Heart left ventricle (tissue), 13 donors: ENCODE measurements around the gene CFAP58.

Source experiments
- CTCF ChIP-seq, 12 donors: fragments of 200-600 bp; sonication (generic) in 4 of 12; IDR thresholded peaks; one replicate each; pipeline versions ENCODE4 v1.5.0 to v1.8.0; 2018 to 2022; ENCODE audit warnings: antibody characterized with exemption in 12 of 12, mild to moderate bottlenecking in 5 of 12
- POLR2A ChIP-seq, 2 donors: fragments of 450-650 bp; IDR thresholded peaks; one replicate each; pipeline ENCODE4 v1.6.1; 2017; ENCODE audit warnings: antibody characterized with exemption in 2 of 2, mild to moderate bottlenecking in 2 of 2, moderate library complexity in 2 of 2
- donor health status: ischemic (EF 13 %, LVEDD 7.1; RV severe dilation, severe dysfunction).
- donor health status: DM: no; HTN: yes; CAD: no.
- donor health status: DM: no; HTN: no; CAD: no.
- donor health status: ischemic (EF 25% LVEDD 6.9; RV normal size, moderate dysfunction).
- donor health status: ischemic (EF 25% LVEDD 5.7; RV mildly dilated, moderate dysfunction).
- donor health status: ischemic (EF 35%, LVEDD 5.7; RV mildly dilated, moderate dysfunction).
- donor health status: nonischemic (EF 11% LVEDD 7.7; RV severe dilation, severe dysfunction).
- donor health status: DM: yes; HTN: yes; CAD: no.
- donor health status: PGD.
- donor health status: ischemic (EF 29% LVEDD 5.4; RV normal size, mild dysfunction).
- donor health status: nonischemic (EF 23%, LVEDD 6.1; RV moderate dilation, normal function).

DNA sequence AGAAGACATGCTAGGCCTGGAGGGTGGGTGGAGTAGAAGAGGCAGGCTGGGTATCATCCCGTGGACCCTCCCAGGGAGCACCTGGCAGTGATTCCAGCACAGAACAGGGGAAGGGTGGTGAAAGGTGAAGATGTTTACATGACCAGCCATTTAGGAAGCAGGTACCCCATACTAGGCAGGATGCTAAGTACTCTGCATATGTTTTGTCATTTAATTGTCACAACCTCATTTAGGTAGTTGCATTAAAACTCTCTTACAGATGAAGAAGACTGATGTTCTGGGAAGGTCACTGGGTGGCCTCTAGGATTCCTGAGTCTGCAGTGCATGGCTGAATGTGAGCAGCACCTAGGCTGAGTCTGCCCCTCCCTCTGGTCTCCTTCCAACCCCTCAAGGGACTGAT lies 30.5 kb upstream of the CFAP58 start:
- TF ChIP-seq POLR2A (IDR thresholded peaks at IDR 0.05): no peak
- TF ChIP-seq CTCF (IDR thresholded peaks at IDR 0.05): no peak
